RWPE1 (cell line): ENCODE results near the gene S100A14.

Source experiments
- CTCF ChIA-PET: fragments of 350-600 bp; sonication (Branson Sonifier 250); formaldehyde crosslinking; extraction: SDS; loops from one replicate; lab custom pipeline; 2021; lab: Yijun Ruan, JAX
- POLR2A ChIA-PET: fragments of 400-600 bp; formaldehyde crosslinking; extraction: SDS; loops from one replicate; lab custom pipeline; 2020; ENCODE audit warnings: antibody characterized with exemption; ENCODE audit not compliant: low non-redundant PET; lab: Yijun Ruan, JAX
- DNase-seq: peaks from one replicate; pipeline ENCODE4 v3.0.0; 2012; ENCODE audit warnings: low spot score
- H3K27ac ChIP-seq: fragments of 450-650 bp; 2 replicates; pipeline ENCODE4 v1.5.1; 2017
- TF ChIP-seq, protein P1 (sequence below): fragments of 450-650 bp; conservative IDR thresholded peaks from 2 replicates; pipeline ENCODE4 v1.5.1; 2017; ENCODE audit warnings: low read depth, mild to moderate bottlenecking

S100A14 gene

DNA sequence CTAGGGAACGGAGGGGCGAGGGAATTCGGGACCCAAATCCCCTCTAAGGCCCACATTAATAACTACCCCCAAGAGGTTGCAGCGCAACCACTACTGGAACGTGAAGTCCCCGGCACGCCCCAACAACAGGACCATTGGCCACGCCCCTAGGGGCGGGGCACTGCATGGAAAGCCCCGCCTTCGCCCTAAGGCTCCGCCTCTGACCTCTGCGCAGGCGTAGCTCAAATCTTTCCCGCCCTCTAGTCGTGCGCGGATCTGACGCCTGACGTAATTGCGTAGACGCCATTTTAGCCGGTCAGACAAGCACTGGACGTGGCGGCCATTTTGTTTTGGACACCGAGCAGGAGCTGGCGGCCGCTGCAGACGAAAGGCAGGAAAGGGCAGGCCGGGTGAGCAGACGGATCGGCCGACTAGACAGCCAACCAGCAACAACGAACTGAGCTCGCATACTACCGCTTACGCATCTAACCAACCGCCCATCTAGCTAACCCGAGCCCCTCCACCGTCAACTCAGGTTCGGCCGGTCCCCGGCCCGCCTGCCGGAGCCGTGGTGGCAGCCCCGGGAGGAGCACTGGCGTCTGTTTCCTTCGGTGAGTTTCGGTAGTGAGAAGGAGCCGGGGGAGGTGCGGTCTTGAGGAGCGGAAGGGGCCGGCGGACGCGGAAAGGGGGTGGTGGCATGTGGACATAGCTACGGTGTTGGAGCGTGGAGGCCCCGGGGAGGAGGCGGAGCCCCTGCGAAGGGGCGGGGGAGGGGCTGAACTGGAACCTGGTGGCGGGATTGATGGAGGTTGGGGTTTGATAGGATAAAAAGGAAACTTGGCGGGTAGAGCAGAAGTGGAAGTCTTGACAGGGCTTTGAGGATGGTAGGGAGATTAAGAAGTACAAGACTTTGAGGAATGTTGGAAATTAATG, 17.9 kb upstream of the S100A14 start, which contains the start of gene CHTOP:
Gene CHTOP (plus strand): TSS at position 313 of the 912 bp plus-strand sequence. CDS start 2,523 bp downstream, outside the sequence.
- POLR2A ChIA-PET: interaction anchor here (0.5 to 1.8 kb wide), 16 partner anchors 14 to 149 kb away, joined by 3 to 14 read pairs (median 4); partner anchors contain the start of genes S100A14 and S100A16
- peak within 1 kb of the TSS; percentile 100 for H3K27ac ChIP-seq
- DNase-seq: peak; percentile 94

DNA sequence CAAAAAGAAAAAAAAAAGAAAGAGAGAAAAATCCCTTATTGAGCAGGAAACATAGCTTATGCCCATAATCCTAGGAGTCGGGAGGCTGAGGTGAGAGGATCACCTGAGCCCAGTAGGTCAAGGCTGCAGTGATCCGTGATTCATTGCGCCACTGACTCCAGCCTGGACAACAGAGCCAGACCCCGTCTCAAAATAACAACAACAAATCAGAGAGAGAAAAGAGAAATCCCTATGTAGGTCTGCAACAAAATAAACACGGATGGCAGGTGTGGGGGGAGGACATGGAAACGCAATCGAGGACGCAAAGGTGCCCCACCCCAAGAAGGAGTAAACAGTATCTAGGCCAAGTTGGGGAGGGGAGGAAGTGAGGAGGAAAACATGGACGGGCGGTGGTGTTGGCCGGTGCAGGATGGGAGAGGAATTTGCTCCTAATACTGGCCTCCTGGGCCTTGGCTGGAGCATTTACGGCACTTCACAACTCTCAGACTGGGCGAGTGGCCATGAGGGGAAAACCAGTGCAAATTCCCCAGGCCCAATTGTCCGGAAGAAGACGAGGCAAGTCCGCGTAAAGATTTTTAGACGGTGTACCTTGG, 17.1 kb upstream of the S100A14 start:
- POLR2A ChIA-PET: interaction anchor here (0.5 to 1.8 kb wide), 11 partner anchors 14 to 150 kb away, joined by 3 to 14 read pairs (median 4); partner anchors contain the start of genes S100A14 and S100A16
- peak overlapping the region; percentile 100 for H3K27ac ChIP-seq
- TF ChIP-seq, protein P1, sequence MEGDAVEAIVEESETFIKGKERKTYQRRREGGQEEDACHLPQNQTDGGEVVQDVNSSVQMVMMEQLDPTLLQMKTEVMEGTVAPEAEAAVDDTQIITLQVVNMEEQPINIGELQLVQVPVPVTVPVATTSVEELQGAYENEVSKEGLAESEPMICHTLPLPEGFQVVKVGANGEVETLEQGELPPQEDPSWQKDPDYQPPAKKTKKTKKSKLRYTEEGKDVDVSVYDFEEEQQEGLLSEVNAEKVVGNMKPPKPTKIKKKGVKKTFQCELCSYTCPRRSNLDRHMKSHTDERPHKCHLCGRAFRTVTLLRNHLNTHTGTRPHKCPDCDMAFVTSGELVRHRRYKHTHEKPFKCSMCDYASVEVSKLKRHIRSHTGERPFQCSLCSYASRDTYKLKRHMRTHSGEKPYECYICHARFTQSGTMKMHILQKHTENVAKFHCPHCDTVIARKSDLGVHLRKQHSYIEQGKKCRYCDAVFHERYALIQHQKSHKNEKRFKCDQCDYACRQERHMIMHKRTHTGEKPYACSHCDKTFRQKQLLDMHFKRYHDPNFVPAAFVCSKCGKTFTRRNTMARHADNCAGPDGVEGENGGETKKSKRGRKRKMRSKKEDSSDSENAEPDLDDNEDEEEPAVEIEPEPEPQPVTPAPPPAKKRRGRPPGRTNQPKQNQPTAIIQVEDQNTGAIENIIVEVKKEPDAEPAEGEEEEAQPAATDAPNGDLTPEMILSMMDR: no peak
- DNase-seq: no peak
- CTCF ChIA-PET: interaction anchor here (0.6 to 2.5 kb wide), 2 partner anchors 30 to 61 kb away, joined by 5 to 13 read pairs; no protein-coding TSS in a partner anchor

More for the DNA sequence above, 17.9 kb upstream of the S100A14 start, which contains the start of gene CHTOP:
- CTCF ChIA-PET: interaction anchor here (0.6 to 2.5 kb wide), 4 partner anchors 29 to 347 kb away, joined by 3 to 13 read pairs (median 4); no protein-coding TSS in a partner anchor
- TF ChIP-seq, protein P1: no peak

DNA sequence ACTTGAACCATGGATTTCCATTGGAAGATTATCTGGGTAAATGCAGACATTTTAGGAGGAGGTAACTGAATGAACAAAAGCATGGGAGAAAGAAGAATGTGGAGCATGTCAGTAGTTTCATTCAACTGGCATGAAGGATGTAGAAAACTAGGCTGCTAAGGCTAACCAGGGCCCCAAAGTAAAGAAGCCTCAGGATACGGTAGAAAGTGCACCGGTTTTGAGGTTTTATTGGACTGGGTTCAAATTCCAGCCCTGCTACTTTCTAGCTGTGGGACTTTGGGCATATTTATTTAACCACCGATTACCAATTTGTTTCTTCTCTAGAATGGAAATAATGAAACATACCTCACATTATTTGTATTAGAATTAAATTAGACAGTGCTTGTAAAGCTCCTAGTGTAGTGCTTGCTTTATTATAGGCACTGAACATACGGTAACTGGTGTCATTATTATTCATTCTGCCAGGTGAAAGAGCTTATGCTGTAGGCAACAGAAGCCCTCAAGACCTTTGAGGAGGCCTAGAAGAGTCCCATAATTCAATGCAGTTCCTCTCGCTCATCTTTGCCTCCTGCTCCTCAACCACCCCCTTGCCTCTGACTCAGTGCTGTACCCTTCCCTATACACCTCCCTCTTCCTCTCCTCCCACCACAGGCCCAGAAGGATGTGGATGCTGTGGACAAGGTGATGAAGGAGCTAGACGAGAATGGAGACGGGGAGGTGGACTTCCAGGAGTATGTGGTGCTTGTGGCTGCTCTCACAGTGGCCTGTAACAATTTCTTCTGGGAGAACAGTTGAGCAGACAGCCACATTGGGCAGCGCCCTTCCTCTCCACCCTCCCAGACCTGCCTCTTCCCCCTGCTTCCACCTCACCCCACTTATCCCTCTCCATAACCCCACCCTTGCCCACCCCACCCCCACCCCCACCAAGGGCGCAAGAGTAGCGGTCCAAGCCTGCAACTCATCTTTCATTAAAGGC, 15.2 kb upstream of the S100A14 start:
- TF ChIP-seq, protein P1: no peak
- CTCF ChIA-PET: interaction anchor here (0.5 kb wide), 1 partner anchor 121 kb away, joined by 3 read pairs; no protein-coding TSS in a partner anchor
- POLR2A ChIA-PET: interaction anchor here (0.6 to 1.5 kb wide), 3 partner anchors 9 to 25 kb away, joined by 3 to 4 read pairs (median 3); no protein-coding TSS in a partner anchor
- no peak for DNase-seq
- peak overlapping the region; percentile 29 for H3K27ac ChIP-seq

DNA sequence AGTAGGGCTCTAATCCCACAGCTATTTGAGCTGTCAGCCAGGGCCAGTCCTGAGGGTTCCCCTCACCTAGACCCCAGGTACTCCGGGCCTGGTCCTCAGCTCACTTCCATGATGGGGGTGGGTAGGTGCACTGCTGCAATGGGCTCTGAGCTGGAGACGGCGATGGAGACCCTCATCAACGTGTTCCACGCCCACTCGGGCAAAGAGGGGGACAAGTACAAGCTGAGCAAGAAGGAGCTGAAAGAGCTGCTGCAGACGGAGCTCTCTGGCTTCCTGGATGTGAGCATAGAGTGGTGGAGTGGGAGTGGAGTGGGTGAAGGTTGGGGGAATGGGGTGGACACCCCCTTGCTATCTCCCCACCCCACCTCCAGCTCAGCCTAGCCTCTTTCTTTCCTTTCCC, 14.3 kb upstream of the S100A14 start:
- no peak for DNase-seq
- peak overlapping the region; percentile 94 for H3K27ac ChIP-seq
- ChIA-PET CTCF (interaction anchor here (0.8 kb wide), 1 partner anchor 120 kb away, joined by 3 read pairs; no protein-coding TSS in a partner anchor), POLR2A (interaction anchor here (0.5 to 1.5 kb wide), 4 partner anchors 10 to 24 kb away, joined by 3 to 7 read pairs (median 4); no protein-coding TSS in a partner anchor)
- TF ChIP-seq, protein P1: no peak

DNA sequence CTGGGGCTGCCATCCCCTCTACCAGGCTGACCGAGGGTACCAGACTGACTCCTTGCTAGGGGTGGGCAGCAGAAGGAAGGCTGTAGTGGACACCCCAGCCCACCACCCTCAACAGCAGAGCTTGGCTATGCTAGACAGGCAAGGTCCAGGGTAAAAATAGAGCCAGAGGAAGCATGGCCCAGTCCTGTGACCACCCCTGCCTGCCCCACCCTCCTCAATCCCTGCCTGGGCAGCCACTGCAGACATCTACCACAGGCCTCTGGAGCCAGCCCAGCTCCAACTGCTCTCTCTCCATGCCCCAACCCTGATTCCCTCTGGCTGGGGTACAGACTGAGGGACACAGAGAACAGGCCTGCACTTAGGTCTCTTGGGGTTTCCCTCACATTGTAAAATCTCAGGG, 13.8 kb upstream of the S100A14 start:
- TF ChIP-seq, protein P1: no peak
- CTCF ChIA-PET: interaction anchor here (0.8 kb wide), 1 partner anchor 119 kb away, joined by 3 read pairs; no protein-coding TSS in a partner anchor
- DNase-seq: no peak
- peak overlapping the region; percentile 94 for H3K27ac ChIP-seq
- POLR2A ChIA-PET: interaction anchor here (0.5 to 1.5 kb wide), 2 partner anchors 9 to 15 kb away, joined by 4 to 7 read pairs; no protein-coding TSS in a partner anchor
